ENCODE measurements around the gene CDH13.

DNA sequence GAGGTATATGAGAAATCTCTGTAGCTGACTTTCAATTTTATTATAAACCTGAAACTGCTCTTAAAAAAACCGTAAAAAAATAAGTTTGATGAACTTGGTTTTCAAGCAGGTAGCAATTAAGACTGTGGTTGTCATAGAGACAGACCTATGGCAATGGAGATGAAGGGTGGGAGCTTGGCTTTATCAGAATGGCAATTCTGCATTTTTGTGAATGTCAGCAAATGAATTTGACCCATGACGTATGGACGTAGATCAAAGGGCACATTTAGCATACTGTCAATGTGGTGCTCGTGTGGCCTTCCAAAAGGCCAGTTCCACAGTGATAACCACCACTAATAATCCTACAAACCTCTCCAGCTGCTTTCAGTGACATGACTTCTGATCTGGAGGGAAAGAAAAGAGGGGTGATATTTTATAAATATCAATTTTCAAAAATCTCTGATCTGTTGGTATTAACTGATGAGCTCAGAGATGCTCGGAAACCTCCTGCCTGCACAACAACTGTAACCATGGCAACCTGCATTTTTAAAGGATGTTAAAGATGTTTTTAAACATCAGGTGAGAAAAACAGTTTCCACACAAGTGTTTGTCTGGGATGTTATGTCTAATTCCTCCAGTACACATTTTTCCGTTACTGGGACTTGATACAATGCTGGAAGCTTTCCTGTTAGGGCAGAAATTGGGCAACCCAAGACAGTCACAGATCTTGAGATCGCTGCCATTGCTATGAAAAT is 533.7 kb downstream of the CDH13 start:
- TF ChIP-seq CTCF (IDR thresholded peaks at IDR 0.05), result no peak
- TF ChIP-seq ZFX (IDR thresholded peaks at IDR 0.05; ENCODE audit: borderline replicate concordance), result no peak
